ENCODE measurements around the gene IGSF3. TPM values are rescaled to one million over a fixed set of nuclear protein-coding genes. Genes with fewer than 3 reads are reported as not detected.

IGSF3 gene
- total RNA-seq, result 50.4 TPM

DNA sequence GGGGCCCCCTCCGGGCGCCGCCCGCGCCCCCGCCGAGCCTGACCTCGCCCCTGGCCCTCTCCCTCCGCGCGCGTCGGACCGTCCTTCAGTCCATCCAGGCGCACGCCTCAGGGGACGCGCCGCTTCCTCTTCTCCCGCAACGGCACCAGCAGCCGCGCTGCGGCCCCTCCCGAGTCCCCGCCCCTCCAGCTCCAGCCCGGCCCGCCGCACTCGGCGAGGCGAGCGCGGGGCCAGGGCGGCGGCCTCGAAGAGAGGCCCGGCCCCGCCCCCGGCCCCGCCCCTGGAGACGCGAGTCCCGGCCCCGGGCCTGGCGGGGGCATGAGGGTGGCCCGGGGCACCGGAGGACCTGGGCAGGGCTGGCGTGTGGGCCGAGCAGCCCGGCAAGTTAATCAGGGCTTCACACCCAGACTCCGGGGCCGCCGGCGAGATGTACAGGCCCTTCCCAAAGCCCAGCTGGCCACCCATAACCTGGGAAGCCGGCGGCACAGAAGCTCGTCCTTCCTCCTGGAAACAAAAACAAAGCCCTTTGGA, at the start of gene IGSF3:
TSS of gene IGSF3 (minus strand) at position 159 of the 531 bp plus-strand sequence. CDS start 1,407 bp downstream, outside the sequence.

DNA sequence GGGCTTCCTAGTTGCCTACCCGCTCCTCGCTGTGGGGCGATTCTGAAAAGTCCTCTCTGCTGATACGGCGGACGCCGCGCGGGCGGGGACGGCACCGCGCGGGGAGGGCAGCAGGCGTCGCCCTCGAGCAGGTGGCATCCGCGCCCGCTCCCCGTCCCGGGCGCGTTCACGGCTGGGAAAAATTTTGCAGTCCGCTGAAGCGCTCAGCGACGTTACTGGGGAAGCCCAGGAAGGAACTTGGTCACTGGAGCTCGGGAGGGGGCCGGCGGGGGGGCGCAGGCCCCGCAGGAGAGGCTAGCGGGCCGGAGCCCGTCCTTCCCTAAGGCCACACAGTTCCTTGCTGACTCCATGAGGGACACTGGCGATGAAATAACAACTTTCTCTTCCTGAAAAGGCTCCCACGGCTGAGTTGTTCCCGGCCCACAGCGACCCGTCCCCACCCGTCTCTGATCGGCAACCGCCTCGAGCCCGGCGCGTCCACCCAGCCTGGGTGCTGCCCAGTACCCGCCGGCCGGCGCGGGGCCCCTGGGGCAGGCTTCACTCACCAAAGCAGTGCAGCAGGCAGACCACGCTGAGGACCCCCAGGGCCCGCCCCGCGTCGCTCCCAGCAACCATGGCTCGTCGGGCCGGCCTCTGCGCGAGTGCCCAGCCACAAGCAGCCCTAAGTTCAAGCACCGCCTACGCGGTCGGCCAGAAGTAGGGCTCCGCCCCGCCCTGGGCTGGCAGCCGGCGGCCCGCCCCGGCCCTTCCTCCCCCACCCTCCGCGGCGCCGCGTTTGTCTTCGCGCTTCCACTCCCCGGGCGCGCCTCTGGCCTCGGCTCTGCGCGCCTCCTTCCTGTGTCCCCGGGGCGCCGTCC, 96.9 kb downstream of the IGSF3 start, which contains the start of gene CD58:
TSS of gene CD58 (minus strand) at position 669 of the 857 bp plus-strand sequence. CDS start at position 615, 54 bp downstream.

Other genes with a start within 250 kb of the IGSF3 start
- gene CD58, start 96.7 kb downstream of the IGSF3 start, total RNA-seq, result 15.3 TPM
- not detected for gene CD2, start 86.7 kb upstream of the IGSF3 start, total RNA-seq
- gene PTGFRN, start 242.2 kb upstream of the IGSF3 start, total RNA-seq, result 75.4 TPM